ENCODE data around the gene NOTCH1.

Gene NOTCH1

GRCh38 chr9:136476369-136477150 is 69.3 kb downstream of the NOTCH1 start:
- in situ Hi-C loops (cut with MboI; ENCODE audit: low pct_unique_long_range_greater_than_20kb, low sequenced_read_pairs, unreplicated experiment), result no loop called here
- DNase-seq (ENCODE audit: low spot score), result no peak
- TF ChIP-seq CTCF (IDR thresholded peaks at IDR 0.05; ENCODE audit: extremely low read depth, insufficient read depth, missing control alignments), result no peak

- in situ Hi-C loops (cut with MboI; ENCODE audit: low pct_unique_long_range_greater_than_20kb, low sequenced_read_pairs, unreplicated experiment), result no loop called here
- DNase-seq (ENCODE audit: low spot score), result no peak
- no peak for TF ChIP-seq CTCF (IDR thresholded peaks at IDR 0.05; ENCODE audit: extremely low read depth, insufficient read depth, missing control alignments)
These were observed 70.6 kb downstream of the NOTCH1 start for GRCh38 chr9:136474974-136475865.

GRCh38 chr9:136474021-136474640 is 71.7 kb downstream of the NOTCH1 start:
- in situ Hi-C loops (cut with MboI; ENCODE audit: low pct_unique_long_range_greater_than_20kb, low sequenced_read_pairs, unreplicated experiment), result no loop called here
- no peak for TF ChIP-seq CTCF (IDR thresholded peaks at IDR 0.05; ENCODE audit: extremely low read depth, insufficient read depth, missing control alignments)
- DNase-seq (ENCODE audit: low spot score), result no peak

- TF ChIP-seq CTCF (IDR thresholded peaks at IDR 0.05; ENCODE audit: extremely low read depth, insufficient read depth, missing control alignments), result no peak
- no peak for DNase-seq (ENCODE audit: low spot score)
- in situ Hi-C loops (cut with MboI; ENCODE audit: low pct_unique_long_range_greater_than_20kb, low sequenced_read_pairs, unreplicated experiment), result no loop called here
These were observed 72.5 kb downstream of the NOTCH1 start for GRCh38 chr9:136473354-136473721.

GRCh38 chr9:136472640-136473353 is 73.1 kb downstream of the NOTCH1 start:
- DNase-seq (ENCODE audit: low spot score), result no peak
- in situ Hi-C loops (cut with MboI; ENCODE audit: low pct_unique_long_range_greater_than_20kb, low sequenced_read_pairs, unreplicated experiment), result no loop called here
- no peak for TF ChIP-seq CTCF (IDR thresholded peaks at IDR 0.05; ENCODE audit: extremely low read depth, insufficient read depth, missing control alignments)

All from GM13977 (cell line).